ENCODE results near the gene ITPR1.

GRCh38 chr3:4549896-4550295, 56.7 kb downstream of the ITPR1 start:
- TF ChIP-seq, protein P1, sequence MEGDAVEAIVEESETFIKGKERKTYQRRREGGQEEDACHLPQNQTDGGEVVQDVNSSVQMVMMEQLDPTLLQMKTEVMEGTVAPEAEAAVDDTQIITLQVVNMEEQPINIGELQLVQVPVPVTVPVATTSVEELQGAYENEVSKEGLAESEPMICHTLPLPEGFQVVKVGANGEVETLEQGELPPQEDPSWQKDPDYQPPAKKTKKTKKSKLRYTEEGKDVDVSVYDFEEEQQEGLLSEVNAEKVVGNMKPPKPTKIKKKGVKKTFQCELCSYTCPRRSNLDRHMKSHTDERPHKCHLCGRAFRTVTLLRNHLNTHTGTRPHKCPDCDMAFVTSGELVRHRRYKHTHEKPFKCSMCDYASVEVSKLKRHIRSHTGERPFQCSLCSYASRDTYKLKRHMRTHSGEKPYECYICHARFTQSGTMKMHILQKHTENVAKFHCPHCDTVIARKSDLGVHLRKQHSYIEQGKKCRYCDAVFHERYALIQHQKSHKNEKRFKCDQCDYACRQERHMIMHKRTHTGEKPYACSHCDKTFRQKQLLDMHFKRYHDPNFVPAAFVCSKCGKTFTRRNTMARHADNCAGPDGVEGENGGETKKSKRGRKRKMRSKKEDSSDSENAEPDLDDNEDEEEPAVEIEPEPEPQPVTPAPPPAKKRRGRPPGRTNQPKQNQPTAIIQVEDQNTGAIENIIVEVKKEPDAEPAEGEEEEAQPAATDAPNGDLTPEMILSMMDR (IDR thresholded peaks at IDR 0.05) = no peak
- TF ChIP-seq POLR2A (IDR thresholded peaks at IDR 0.05) = no peak
